GM12878 (cell line): ENCODE measurements around the gene KCNIP3. TPM values are rescaled to one million over a fixed set of nuclear protein-coding genes. Genes with fewer than 3 reads are reported as not detected.

Experiments used
- ATAC-seq: fragments of 200-7000 bp; cut with Tn5 transposase; 3 replicates; pipeline ENCODE4 v1.9.1; 2020; ENCODE audit warnings: mild to moderate bottlenecking, moderate library complexity
- BruUV-seq: library from RNA; stranded (reverse); fragments of 400-500 nt; replicated peaks from 2 replicates; lab custom pipeline; 2021; lab: Mats Ljungman, UMichigan
- CTCF ChIA-PET: fragments of 300-600 bp; sonication (Branson Sonifier 250); formaldehyde crosslinking; extraction: SDS; loops from one replicate; lab custom pipeline; 2021; ENCODE audit warnings: inconsistent platforms; lab: Yijun Ruan, JAX
- POLR2A ChIA-PET: fragments of 350-600 bp; formaldehyde crosslinking; extraction: SDS; loops from one replicate; lab custom pipeline; 2021; ENCODE audit warnings: inconsistent platforms; lab: Charles Lee
- RAD21 ChIA-PET: fragments of 300-600 bp; sonication (Branson Sonifier 250); formaldehyde crosslinking; loops from one replicate; lab custom pipeline; 2023; ENCODE audit warnings: antibody characterized with exemption; ENCODE audit not compliant: unreplicated experiment; lab: Charles Lee
- SMC1A ChIA-PET: fragments of 300-600 bp; sonication (Branson Sonifier 250); formaldehyde crosslinking; loops from one replicate; lab custom pipeline; 2023; ENCODE audit not compliant: unreplicated experiment, uncharacterized antibody; lab: Charles Lee
- DNase-seq: peaks from one replicate; pipeline ENCODE4 v3.0.0-alpha.2; 2011; ENCODE audit warnings: low read depth, low spot score
- FAIRE-seq: peaks from 3 replicates; lab custom pipeline; 2011; peaks lifted over from hg19 to GRCh38; lab: Jason Lieb, UNC
- H2AFZ ChIP-seq: 2 replicates; pipeline ENCODE4 v1.6.0; 2011; ENCODE audit warnings: low read depth, low read length, control low read depth; ENCODE audit not compliant: control insufficient read depth
- H3K27ac ChIP-seq: 2 replicates; pipeline ENCODE4 v1.5.1; 2011; ENCODE audit warnings: control low read depth; ENCODE audit not compliant: control insufficient read depth, insufficient read depth
- H3K27me3 ChIP-seq, 2 experiments: replicated peaks in 1 of 2; 2 replicates each; pipeline versions ENCODE4 v1.6.0 to v1.6.1; 2011; ENCODE audit warnings: low read length in 1 of 2; ENCODE audit not compliant: control insufficient read depth in 2 of 2, insufficient read depth in 2 of 2
- H3K36me3 ChIP-seq, 2 experiments: 2 replicates each; pipeline ENCODE4 v1.5.1; 2011; ENCODE audit warnings: low read length in 1 of 2; ENCODE audit not compliant: control insufficient read depth in 2 of 2, insufficient read depth in 2 of 2
- H3K4me1 ChIP-seq: 2 replicates; pipeline ENCODE4 v1.6.1; 2011; ENCODE audit warnings: mild to moderate bottlenecking, low read length, moderate library complexity, mixed read lengths; ENCODE audit not compliant: control insufficient read depth, insufficient read depth
- H3K4me2 ChIP-seq: 2 replicates; pipeline ENCODE4 v1.6.0; 2011; ENCODE audit warnings: control low read depth; ENCODE audit not compliant: control insufficient read depth, insufficient read depth
- H3K4me3 ChIP-seq: fragments of 200-600 bp; sonication (generic); 2 replicates; pipeline ENCODE4 v1.5.1; 2016
- H3K79me2 ChIP-seq: 2 replicates; pipeline ENCODE4 v1.6.0; 2011; ENCODE audit warnings: low read length; ENCODE audit not compliant: control insufficient read depth, insufficient read depth
- H3K9ac ChIP-seq: 2 replicates; pipeline ENCODE4 v1.8.0; 2011; ENCODE audit warnings: low read length, control low read depth, mixed read lengths; ENCODE audit not compliant: control insufficient read depth, insufficient read depth
- H3K9me3 ChIP-seq: replicated peaks from 3 replicates; pipeline ENCODE4 v1.5.1; 2011; ENCODE audit warnings: mild to moderate bottlenecking, low read length; ENCODE audit not compliant: control insufficient read depth, insufficient read depth
- H4K20me1 ChIP-seq: 2 replicates; pipeline ENCODE4 v1.6.0; 2011; ENCODE audit not compliant: control insufficient read depth, insufficient read depth
- BHLHE40 ChIP-seq, 2 experiments: fragments of 450-650 bp in 1 of 2; IDR thresholded peaks; 2 replicates each; pipeline ENCODE4 v1.6.1; 2011 to 2017; ENCODE audit warnings: low read depth in 2 of 2, borderline replicate concordance in 1 of 2, improper control_type of control experiment in 1 of 2, low read length in 1 of 2, mild to moderate bottlenecking in 1 of 2
- EGR1 ChIP-seq, 2 experiments: IDR thresholded peaks; 1 replicate in 1 of 2; 2 replicates in 1 of 2; pipeline ENCODE4 v1.6.1; 2011 to 2012; ENCODE audit warnings: low read depth in 2 of 2, low read length in 2 of 2, borderline replicate concordance in 1 of 2, mild to moderate bottlenecking in 1 of 2, moderate library complexity in 1 of 2
- ESRRA ChIP-seq: IDR thresholded peaks from 2 replicates; pipeline ENCODE4 v1.6.1; 2012; ENCODE audit warnings: mild to moderate bottlenecking, low read length, improper control_type of control experiment
- FOXM1 ChIP-seq: IDR thresholded peaks from 2 replicates; pipeline ENCODE4 v1.6.1; 2012; ENCODE audit warnings: low read depth, mild to moderate bottlenecking, inconsistent platforms, low read length, moderate library complexity
- GABPA ChIP-seq: IDR thresholded peaks from 2 replicates; pipeline ENCODE4 v1.6.1; 2014; ENCODE audit warnings: antibody characterized with exemption, low read depth, mild to moderate bottlenecking, inconsistent platforms
- MEF2B ChIP-seq: fragments of 450-650 bp; IDR thresholded peaks from 2 replicates; pipeline ENCODE4 v1.6.1; 2018; ENCODE audit warnings: mild to moderate bottlenecking, moderate library complexity; ENCODE audit not compliant: partially characterized antibody, poor library complexity, severe bottlenecking
- MYB ChIP-seq: fragments of 150-350 bp; IDR thresholded peaks from 2 replicates; pipeline ENCODE4 v1.6.1; 2014; ENCODE audit warnings: mild to moderate bottlenecking, low read depth, low read length, borderline replicate concordance
- NFYB ChIP-seq: IDR thresholded peaks from 2 replicates; pipeline ENCODE4 v1.6.1; 2011; ENCODE audit warnings: low read depth, mild to moderate bottlenecking, low read length, improper control_type of control experiment, moderate library complexity; ENCODE audit not compliant: insufficient read depth
- NR2C1 ChIP-seq: fragments of 450-650 bp; IDR thresholded peaks from 2 replicates; pipeline ENCODE4 v1.6.1; 2017; ENCODE audit warnings: antibody characterized with exemption, mild to moderate bottlenecking, moderate library complexity
- POLR2AphosphoS5 ChIP-seq: IDR thresholded peaks from 2 replicates; pipeline ENCODE4 v1.6.1; 2011; ENCODE audit warnings: mild to moderate bottlenecking, low read length, inconsistent platforms
- STAT3 ChIP-seq: IDR thresholded peaks from 2 replicates; pipeline ENCODE4 v1.6.1; 2011; ENCODE audit warnings: low read depth, low read length, improper control_type of control experiment
- TCF12 ChIP-seq: IDR thresholded peaks from 2 replicates; pipeline ENCODE4 v1.6.1; 2011; ENCODE audit warnings: low read depth, mild to moderate bottlenecking, low read length
- TCF3 ChIP-seq: IDR thresholded peaks from 2 replicates; pipeline ENCODE4 v1.6.1; 2012; ENCODE audit warnings: low read depth, mild to moderate bottlenecking, low read length, borderline replicate concordance; ENCODE audit not compliant: insufficient read depth
- YY1 ChIP-seq: IDR thresholded peaks from 2 replicates; pipeline ENCODE4 v1.6.1; 2011; ENCODE audit warnings: low read depth, mild to moderate bottlenecking, low read length
- WGBS: methylation state at CpG from one replicate; pipeline ENCODE4 v1.1.6; 2016; ENCODE audit warnings: low lambda C conversion rate; ENCODE audit not compliant: insufficient replicate concordance, insufficient coverage; ENCODE audit errors: missing lambda C conversion rate; 5-methylcytosine and 5-hydroxymethylcytosine counted together
- in situ Hi-C: fragments of 300-500 bp; cut with MboI; formaldehyde crosslinking; loops from 9 replicates; pipeline ENCODE4 v1.14.3; 2018; ENCODE audit warnings: mixed read lengths
- intact Hi-C: fragments of 100-400 bp; cut with micrococcal nuclease; formaldehyde crosslinking; loops from one replicate; pipeline ENCODE4 v1.14.2; 2022; ENCODE audit not compliant: unreplicated experiment
- polyA plus RNA-seq, 11 experiments: library from polyadenylated mRNA; depleted of rRNA in 4 of 11; unstranded in 6 of 11; stranded (reverse) in 5 of 11; fragments of >200 nt; fragmentation: Nextera tagmentation in 4 of 11; fragmentation: Illumina TruSeq in 1 of 11; extraction: Ambion mirVana in 4 of 11; extraction: Trizol in 1 of 11; gene quantifications; 1 replicate in 1 of 11; 2 replicates in 10 of 11; pipeline versions ENCODE4 v1.2.1 to v1.2.3, GENCODE V29; 2011 to 2016; ENCODE audit warnings: inconsistent platforms in 2 of 11, missing spikeins in 2 of 11, low read depth in 1 of 11
- total RNA-seq, 4 experiments: library from RNA; depleted of rRNA in 3 of 4; stranded (reverse); fragments of >200 nt in 3 of 4; fragmentation: Illumina TruSeq in 1 of 4; extraction: Trizol in 1 of 4; gene quantifications; 2 replicates each; pipeline versions ENCODE4 v1.2.1 to v1.2.3, GENCODE V29; 2013 to 2021
- TF ChIP-seq, protein P1 (sequence below): fragments of 450-650 bp; IDR thresholded peaks from 2 replicates; pipeline ENCODE4 v1.6.1; 2016; ENCODE audit warnings: mild to moderate bottlenecking, moderate library complexity, borderline replicate concordance
- TF ChIP-seq, protein P2 (sequence below): IDR thresholded peaks from 2 replicates; pipeline ENCODE4 v1.6.1; 2012; ENCODE audit warnings: low read depth, low read length, improper control_type of control experiment
- TF ChIP-seq, protein P3 (sequence below): fragments of 450-650 bp; IDR thresholded peaks from 2 replicates; pipeline ENCODE4 v1.6.1; 2014; ENCODE audit warnings: mild to moderate bottlenecking

The KCNIP3 gene
- total and polyA plus RNA-seq, 10 of the 15 experiments (the other 5 are each of a cell fraction or from before 2014, with no cell fraction given) = not detected

DNA sequence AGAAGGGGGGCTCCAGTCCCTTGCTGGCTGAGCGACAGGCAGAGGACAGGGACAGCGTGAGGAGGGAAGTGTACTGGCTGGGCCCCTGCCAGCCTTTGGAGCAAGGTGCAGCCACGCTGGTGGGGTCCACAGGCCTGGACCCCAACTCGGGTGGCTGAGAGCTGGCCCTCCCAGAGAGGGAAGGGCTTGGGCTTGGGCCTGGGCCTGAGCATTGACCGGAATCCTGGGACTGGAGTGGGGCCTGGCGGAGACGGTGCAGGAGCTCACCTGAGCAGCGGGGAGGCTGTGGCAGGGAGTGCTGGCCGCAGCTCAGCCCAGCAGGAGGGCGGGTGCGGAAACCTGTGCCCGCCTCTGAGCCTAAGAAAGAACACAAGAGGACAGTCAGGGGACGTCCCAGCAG is 27.9 kb downstream of the KCNIP3 start:
- Histone ChIP-seq H3K79me2 (no peaks in the 10 kb centered on the region), H3K27me3 (no peaks in the 10 kb centered on the region), H3K4me2 (no peak overlapping the region), H4K20me1 (no peaks in the 10 kb centered on the region), H3K27ac (no peak overlapping the region), H3K4me3 (no peak overlapping the region), H2AFZ (no peak overlapping the region), H3K9ac (no peak overlapping the region), H3K9me3 (no peaks in the 10 kb centered on the region), H3K36me3 (no peaks in the 10 kb centered on the region), H3K4me1 (no peaks in the 10 kb centered on the region)
- WGBS = 71% methylated on average over 13 of the region's 13 CpGs
- ChIA-PET CTCF (no interaction called here), SMC1A (no interaction called here), POLR2A (no interaction called here), RAD21 (no interaction called here)
- FAIRE-seq = no peak
- intact Hi-C loops (no loop called here), in situ Hi-C loops (no loop called here)
- no peak for TF ChIP-seq FOXM1
- TF ChIP-seq NFYB = no peak
- no peak for TF ChIP-seq MYB
- TF ChIP-seq EGR1 (IDR thresholded peaks at IDR 0.05; ENCODE audit: borderline replicate concordance in 1 of 2, low read depth in 2 of 2, low read length in 2 of 2) = no peak
- no peak for TF ChIP-seq BHLHE40 (IDR thresholded peaks at IDR 0.05; ENCODE audit: borderline replicate concordance in 1 of 2, low read depth in 2 of 2, low read length in 1 of 2)
- TF ChIP-seq, protein P1, sequence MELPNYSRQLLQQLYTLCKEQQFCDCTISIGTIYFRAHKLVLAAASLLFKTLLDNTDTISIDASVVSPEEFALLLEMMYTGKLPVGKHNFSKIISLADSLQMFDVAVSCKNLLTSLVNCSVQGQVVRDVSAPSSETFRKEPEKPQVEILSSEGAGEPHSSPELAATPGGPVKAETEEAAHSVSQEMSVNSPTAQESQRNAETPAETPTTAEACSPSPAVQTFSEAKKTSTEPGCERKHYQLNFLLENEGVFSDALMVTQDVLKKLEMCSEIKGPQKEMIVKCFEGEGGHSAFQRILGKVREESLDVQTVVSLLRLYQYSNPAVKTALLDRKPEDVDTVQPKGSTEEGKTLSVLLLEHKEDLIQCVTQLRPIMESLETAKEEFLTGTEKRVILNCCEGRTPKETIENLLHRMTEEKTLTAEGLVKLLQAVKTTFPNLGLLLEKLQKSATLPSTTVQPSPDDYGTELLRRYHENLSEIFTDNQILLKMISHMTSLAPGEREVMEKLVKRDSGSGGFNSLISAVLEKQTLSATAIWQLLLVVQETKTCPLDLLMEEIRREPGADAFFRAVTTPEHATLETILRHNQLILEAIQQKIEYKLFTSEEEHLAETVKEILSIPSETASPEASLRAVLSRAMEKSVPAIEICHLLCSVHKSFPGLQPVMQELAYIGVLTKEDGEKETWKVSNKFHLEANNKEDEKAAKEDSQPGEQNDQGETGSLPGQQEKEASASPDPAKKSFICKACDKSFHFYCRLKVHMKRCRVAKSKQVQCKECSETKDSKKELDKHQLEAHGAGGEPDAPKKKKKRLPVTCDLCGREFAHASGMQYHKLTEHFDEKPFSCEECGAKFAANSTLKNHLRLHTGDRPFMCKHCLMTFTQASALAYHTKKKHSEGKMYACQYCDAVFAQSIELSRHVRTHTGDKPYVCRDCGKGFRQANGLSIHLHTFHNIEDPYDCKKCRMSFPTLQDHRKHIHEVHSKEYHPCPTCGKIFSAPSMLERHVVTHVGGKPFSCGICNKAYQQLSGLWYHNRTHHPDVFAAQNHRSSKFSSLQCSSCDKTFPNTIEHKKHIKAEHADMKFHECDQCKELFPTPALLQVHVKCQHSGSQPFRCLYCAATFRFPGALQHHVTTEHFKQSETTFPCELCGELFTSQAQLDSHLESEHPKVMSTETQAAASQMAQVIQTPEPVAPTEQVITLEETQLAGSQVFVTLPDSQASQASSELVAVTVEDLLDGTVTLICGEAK = no peak
- TF ChIP-seq ESRRA = no peak
- no peak for TF ChIP-seq NR2C1
- no peak for TF ChIP-seq POLR2AphosphoS5
- no peak for TF ChIP-seq MEF2B
- TF ChIP-seq TCF12 = no peak
- TF ChIP-seq, protein P2, sequence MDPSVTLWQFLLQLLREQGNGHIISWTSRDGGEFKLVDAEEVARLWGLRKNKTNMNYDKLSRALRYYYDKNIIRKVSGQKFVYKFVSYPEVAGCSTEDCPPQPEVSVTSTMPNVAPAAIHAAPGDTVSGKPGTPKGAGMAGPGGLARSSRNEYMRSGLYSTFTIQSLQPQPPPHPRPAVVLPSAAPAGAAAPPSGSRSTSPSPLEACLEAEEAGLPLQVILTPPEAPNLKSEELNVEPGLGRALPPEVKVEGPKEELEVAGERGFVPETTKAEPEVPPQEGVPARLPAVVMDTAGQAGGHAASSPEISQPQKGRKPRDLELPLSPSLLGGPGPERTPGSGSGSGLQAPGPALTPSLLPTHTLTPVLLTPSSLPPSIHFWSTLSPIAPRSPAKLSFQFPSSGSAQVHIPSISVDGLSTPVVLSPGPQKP = no peak
- no peak for TF ChIP-seq TCF3
- no peak for TF ChIP-seq STAT3
- TF ChIP-seq, protein P3, sequence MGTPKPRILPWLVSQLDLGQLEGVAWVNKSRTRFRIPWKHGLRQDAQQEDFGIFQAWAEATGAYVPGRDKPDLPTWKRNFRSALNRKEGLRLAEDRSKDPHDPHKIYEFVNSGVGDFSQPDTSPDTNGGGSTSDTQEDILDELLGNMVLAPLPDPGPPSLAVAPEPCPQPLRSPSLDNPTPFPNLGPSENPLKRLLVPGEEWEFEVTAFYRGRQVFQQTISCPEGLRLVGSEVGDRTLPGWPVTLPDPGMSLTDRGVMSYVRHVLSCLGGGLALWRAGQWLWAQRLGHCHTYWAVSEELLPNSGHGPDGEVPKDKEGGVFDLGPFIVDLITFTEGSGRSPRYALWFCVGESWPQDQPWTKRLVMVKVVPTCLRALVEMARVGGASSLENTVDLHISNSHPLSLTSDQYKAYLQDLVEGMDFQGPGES = no peak
- no peak for TF ChIP-seq GABPA
- TF ChIP-seq YY1 = no peak
- no TSS peak for BruUV-seq
- no peak for DNase-seq
- ATAC-seq = no peak
